Fibroblast of skin of abdomen (primary cell): ENCODE measurements around the gene RPRML.

Source experiments
- DNase-seq: peaks from one replicate; pipeline ENCODE4 v3.0.0-alpha.2; 2013

RPRML gene

GRCh38 chr17:46943501-46944393 is 35.3 kb downstream of the RPRML start:
- DNase-seq, result peak; percentile 32

DNA sequence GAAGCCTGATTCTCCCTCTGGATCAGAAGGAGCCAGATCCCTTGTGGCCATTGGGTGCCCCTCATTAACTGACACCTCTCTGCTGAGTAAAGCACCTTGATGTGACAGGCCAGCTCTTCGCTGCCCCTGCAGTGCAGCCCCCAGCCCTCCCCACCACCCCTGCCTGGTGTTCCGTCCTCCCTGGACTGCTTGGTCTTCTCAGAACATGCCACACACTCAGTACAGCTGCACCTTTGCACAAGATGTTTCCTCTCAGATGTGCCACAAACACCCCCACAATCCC is 35.9 kb downstream of the RPRML start:
- DNase-seq, result no peak

DNA sequence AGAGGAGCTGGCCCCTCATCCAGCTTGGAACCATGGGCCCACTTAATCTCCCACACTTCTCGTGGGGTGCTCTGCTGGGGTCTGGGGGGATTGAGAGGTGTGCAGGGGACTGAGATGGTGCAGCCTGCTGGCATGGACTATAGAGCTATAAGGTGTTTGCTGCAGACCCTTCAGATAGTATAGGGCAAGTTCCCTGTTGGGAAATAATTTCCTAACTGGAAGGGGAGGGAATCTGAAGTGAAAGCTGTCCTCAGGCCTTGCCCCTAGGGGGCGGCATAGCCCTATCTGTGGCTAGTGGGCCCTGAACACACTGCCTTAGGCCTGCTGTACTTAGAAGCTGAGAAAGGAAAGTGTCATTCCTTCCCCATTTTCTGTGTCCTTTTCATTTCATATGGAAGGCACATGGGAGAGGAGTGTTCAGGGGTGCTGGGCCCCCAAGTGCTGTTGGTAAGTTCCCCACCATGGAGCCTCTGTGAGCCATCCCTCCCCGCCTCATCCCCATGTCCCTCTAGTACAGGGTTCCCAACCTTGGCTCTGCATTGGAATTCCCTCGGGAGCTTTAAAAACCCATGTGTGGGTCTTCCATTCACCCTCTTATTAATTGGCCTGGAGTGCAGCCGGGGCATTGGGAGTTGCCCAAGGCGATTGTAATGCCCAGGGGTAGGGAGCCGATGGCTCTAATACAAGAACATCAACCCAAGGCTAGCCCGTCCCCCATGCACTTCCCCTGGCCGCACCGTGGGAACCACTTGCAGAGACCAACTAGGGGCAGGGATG is 36.4 kb downstream of the RPRML start:
- peak; percentile 72 for DNase-seq

GRCh38 chr17:46940692-46941404 is 38.2 kb downstream of the RPRML start:
- peak; percentile 72 for DNase-seq

- no peak for DNase-seq
These were observed 43.3 kb downstream of the RPRML start for GRCh38 chr17:46935658-46936266.

DNA sequence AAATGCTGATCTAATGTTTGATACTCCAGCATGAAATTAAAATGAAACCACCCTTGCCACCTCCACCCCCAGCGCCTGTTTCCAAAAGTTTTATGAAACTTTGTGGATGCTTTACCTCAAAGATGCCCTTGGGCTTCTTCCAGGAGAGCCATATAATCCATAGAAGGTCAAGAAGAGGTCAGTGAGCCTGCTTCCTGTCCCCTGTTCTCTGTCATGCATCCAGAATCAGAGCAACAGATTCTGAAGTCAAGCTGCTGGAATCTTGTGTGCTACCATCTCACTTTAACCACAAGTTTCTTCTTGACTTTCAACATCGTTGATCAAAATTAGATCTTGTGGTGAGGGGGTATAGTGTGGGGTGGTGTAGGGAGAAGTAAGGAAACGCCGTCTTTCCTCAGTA is 47.5 kb downstream of the RPRML start:
- no peak for DNase-seq

DNA sequence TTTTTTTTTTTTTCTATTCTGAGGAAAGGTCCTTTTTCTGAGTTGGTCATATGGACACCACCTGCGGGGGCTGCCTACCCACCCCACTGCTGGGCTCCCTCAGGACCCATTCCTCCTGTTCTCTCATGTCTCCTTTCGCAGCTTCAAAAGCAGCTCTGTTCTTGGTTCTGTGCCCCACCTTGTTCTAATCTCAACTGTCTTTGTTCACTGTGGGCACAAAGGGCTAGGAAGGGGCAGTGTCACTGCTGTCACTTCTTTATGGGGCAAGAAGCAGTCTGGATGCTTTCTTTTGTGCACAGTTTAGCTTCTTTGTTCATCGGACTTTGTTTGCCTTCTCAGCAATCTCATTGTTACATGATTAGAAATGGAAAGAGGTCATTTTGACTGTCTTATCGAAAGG is 49.0 kb downstream of the RPRML start:
- DNase-seq, result no peak

DNA sequence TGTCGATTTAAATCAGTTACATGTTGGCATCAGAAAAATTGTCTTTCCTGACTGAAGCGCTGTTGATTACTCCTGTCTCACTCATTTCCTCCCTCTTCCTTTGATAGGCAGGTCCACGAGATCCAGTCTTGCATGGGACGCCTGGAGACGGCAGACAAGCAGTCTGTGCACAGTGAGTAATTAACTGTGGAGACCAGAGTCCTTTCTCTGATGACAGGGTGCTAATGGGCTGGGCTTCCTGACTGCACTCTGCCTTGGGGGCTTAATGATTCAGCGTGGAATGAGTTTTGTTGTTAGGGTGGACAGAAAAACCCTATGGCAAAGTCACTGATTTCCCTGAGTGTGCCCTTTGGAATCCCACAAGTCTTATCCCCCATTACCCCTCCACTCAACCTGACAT is 49.6 kb downstream of the RPRML start:
- peak; percentile 76 for DNase-seq

DNA sequence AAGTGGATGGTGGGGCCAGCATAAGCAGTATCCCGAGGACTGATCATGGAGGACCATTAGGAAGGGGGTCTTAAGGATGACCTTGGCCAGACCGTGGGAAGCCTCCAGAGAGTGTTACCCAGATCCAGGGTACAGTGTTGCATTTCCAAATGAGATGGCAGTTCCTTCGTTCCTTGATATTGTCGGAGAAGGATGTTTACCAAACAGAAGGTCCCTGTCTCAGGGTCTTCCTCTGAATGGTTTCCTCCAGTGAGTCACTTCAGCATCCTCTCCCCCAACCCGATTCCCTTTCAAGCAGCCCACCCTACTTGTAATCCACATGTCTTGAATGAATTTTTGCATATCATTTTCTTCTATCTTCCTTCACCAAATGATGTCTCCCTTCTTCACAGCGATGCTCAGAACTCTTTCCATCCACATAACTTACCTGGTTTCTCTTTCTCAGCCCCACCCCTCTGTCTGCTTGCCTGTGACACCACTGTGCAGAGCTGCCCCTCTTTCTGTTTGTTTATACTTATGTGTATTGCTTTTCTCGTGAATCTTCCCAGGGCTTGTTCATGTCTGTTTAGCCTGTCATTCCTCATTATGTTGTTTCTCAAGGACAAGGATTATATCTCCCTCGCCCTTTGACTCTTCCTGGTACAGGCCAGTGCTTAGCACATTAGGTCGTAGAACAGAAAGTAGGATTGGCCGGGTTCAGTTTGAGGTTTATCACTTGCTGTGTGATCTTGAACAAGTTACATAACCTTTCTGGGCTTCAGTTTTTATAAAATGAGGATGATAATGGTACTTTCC is 50.4 kb downstream of the RPRML start:
- no peak for DNase-seq
